ENCODE measurements around the gene FCSK.
"Not testable (repeated sequence)": the region's sequence is repeated elsewhere in the genome, so short reads cannot be mapped to it uniquely, and the experiment has no call there.

The FCSK gene

DNA sequence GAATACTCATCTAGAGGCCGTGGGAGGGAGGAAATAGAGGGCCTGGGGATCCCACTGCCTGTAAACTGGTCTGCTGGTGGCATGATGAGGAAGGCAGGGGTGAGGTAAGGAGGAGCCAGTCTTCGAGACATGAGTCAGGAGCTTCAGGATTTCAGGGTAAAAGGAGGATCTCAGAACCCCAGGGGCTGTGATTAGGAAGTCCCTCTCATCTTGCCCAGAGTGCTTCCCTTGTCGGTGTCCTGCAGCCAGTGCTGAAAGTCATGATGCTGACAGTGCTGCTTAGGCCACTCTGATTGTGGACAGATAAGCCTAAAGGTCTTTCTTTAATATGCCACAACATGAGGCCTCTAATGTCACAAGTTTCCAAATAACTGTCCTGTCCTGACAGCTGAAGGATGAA, 39.4 kb downstream of the FCSK start:
- DNase-seq (ENCODE audit: insufficient read length, low spot score) (no peak), FAIRE-seq (no peak)
- TF ChIP-seq POLR2A (IDR thresholded peaks at IDR 0.05; ENCODE audit: low read depth, low read length): no peak

DNA sequence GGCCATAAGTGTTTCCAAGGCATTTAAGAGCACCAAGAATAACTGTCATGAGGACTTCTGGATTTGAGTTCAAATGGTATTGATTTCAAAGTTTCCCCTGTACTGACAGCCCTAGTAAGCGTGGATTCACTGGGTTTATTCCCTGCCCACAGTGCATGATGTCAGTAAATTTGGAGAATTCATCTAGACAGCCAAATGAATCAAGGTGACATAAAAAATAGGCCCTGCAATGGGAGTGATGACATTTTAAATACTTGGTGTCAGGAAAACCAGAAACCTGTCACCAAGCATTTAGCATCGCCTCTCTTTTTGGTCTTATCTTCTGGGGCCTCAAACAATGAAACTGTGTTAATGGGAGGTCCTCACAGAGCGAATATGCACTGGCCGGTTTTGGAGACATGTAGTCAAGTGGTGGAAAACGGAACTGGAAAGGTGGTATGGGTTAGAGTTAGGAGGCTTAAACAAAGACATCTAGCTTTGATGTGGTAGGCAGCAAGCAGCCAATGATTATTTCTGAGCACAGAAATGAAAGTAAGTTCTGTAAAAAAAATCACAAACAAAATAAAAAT, 39.9 kb downstream of the FCSK start:
- DNase-seq (ENCODE audit: insufficient read length, low spot score) (no peak), FAIRE-seq (no peak)
- no peak for TF ChIP-seq POLR2A (IDR thresholded peaks at IDR 0.05; ENCODE audit: low read depth, low read length)

DNA sequence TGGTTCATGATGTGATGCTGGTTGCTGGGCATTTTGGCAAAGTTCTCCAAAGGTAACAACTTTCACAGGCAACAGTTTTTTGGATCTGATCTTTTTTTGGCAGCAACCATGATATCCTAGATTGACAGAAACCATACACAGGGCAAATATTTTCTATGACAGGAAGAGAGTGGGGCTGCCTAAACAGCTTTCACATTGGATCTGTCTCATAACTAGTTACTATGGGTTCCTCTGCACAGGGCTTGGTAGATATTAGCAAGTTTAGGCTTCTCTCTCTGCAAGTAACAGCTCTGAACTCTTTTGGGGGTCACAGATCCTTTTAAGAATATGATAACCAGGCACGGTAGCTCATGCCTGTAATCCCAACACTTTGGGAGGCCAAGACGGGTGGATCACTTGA, 40.4 kb downstream of the FCSK start:
- no peak for TF ChIP-seq POLR2A (IDR thresholded peaks at IDR 0.05; ENCODE audit: low read depth, low read length)
- no peak for DNase-seq (ENCODE audit: insufficient read length, low spot score)
- no peak for FAIRE-seq

GRCh38 chr16:70495425-70496182, 41.2 kb downstream of the FCSK start:
- no peak for DNase-seq (ENCODE audit: insufficient read length, low spot score)
- no peak for TF ChIP-seq POLR2A (IDR thresholded peaks at IDR 0.05; ENCODE audit: low read depth, low read length)
- FAIRE-seq: no peak

- no peak for TF ChIP-seq POLR2A (IDR thresholded peaks at IDR 0.05; ENCODE audit: low read depth, low read length)
- DNase-seq (ENCODE audit: insufficient read length, low spot score) (no peak), FAIRE-seq (no peak)
These were observed 42.1 kb downstream of the FCSK start for GRCh38 chr16:70496513-70496912.

DNA sequence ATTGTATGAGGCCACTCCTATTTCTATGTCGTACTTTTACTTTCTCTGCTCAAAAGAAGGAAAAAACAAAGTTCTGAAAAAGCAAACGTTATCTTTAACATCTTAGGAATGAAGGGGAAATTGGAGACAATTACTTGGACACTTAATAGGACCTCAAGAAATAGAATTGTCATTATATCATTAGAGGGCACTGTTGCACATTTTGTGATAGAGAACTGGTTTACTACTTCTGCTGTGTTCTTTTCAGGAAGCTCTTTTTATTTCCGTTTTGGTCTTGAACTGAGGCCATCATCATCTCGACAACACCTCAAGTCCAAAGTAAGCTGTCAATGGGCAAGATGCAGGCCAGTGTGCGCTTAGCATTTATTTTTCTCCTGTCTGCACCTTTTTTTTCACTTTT, 54.4 kb downstream of the FCSK start:
- no peak for TF ChIP-seq POLR2A (IDR thresholded peaks at IDR 0.05; ENCODE audit: low read depth, low read length)
- FAIRE-seq (peak; percentile 57), DNase-seq (ENCODE audit: insufficient read length, low spot score) (no peak)

- TF ChIP-seq POLR2A (IDR thresholded peaks at IDR 0.05; ENCODE audit: low read depth, low read length): no peak
- DNase-seq (ENCODE audit: insufficient read length, low spot score) (no peak), FAIRE-seq (no peak)
These were observed 55.8 kb downstream of the FCSK start for GRCh38 chr16:70510216-70510615.

- FAIRE-seq: no peak
These were observed 57.4 kb downstream of the FCSK start for GRCh38 chr16:70511833-70512232.

GRCh38 chr16:70512456-70512855, 58.1 kb downstream of the FCSK start:
- no peak for TF ChIP-seq POLR2A (IDR thresholded peaks at IDR 0.05; ENCODE audit: low read depth, low read length)
- FAIRE-seq: peak; percentile 81

More at GRCh38 chr16:70511833-70512232, 57.4 kb downstream of the FCSK start:
- DNase-seq (ENCODE audit: insufficient read length, low spot score): no peak
- TF ChIP-seq POLR2A (IDR thresholded peaks at IDR 0.05; ENCODE audit: low read depth, low read length): no peak

GRCh38 chr16:70520612-70521297, 66.4 kb downstream of the FCSK start:
- TF ChIP-seq POLR2A (IDR thresholded peaks at IDR 0.05; ENCODE audit: low read depth, low read length): no peak
- FAIRE-seq (no peak), DNase-seq (ENCODE audit: insufficient read length, low spot score) (peak; percentile 44)

More at GRCh38 chr16:70512456-70512855, 58.1 kb downstream of the FCSK start:
- peak; percentile 25 for DNase-seq (ENCODE audit: insufficient read length, low spot score)

GRCh38 chr16:70522216-70523075, 68.1 kb downstream of the FCSK start:
- FAIRE-seq (no peak), DNase-seq (ENCODE audit: insufficient read length, low spot score) (no peak)
- TF ChIP-seq POLR2A (IDR thresholded peaks at IDR 0.05; ENCODE audit: low read depth, low read length): no peak

GRCh38 chr16:70523076-70523742, 68.8 kb downstream of the FCSK start, which contains the start of gene COG4:
Gene COG4 (minus strand): TSS chr16:70523554. CDS start chr16:70523543, 11 bp downstream.
- FAIRE-seq: no peak
- peak; percentile 67 for DNase-seq (ENCODE audit: insufficient read length, low spot score)
- peak; percentile 78 for TF ChIP-seq POLR2A (IDR thresholded peaks at IDR 0.05; ENCODE audit: low read depth, low read length)

DNA sequence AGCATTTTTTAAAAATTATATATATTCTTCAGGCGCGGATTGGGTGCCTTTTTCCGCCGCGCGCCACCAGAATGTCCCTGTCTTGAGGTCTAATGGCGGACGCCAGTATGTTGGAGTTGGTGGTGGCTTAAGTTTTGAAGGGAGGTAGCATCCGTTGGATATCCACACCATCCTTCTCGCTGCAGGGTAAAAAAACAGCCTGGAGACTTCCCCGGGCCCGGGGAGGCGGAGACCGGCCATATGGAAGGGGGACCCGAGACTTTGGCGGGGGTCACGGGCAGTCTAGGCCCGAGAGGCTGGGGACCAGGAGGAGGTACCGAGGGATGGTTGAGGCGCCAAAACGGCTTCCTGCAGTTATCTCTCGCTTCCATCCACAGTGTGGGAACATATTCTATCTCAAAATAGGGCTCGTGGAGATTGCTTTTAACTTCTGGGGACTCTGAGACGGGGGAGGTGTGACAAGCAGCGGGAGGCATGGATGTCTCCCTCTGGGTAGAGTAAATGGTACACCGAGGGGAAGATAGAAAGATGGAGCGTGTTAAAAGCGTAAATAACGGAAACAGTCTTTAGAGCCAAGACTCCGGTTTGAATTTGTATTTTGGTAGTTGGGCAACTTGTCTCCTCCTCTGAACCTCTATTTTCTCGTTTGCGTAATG, 69.5 kb downstream of the FCSK start, which contains the start of gene SF3B3:
TSS of gene SF3B3 (plus strand) at position 74 of the 656 bp plus-strand sequence. CDS start 2,841 bp downstream, outside the sequence.
- peak; percentile 50 for TF ChIP-seq POLR2A (IDR thresholded peaks at IDR 0.05; ENCODE audit: low read depth, low read length)
- DNase-seq (ENCODE audit: insufficient read length, low spot score) (peak; percentile 35), FAIRE-seq (no peak)

GRCh38 chr16:70524399-70524825, 70.0 kb downstream of the FCSK start:
- FAIRE-seq: peak; percentile 27
- not testable (repeated sequence) for DNase-seq (ENCODE audit: insufficient read length, low spot score)

Measured in H54 (cell line).